ENCODE measurements around the gene ZNF785. TPM values are rescaled to one million over a fixed set of nuclear protein-coding genes. Genes with fewer than 3 reads are reported as not detected.
"Not testable (repeated sequence)": the region's sequence is repeated elsewhere in the genome, so short reads cannot be mapped to it uniquely, and the experiment has no call there.

ZNF785 gene
- polyA plus RNA-seq, 4 donors: 17.8 to 21.7 (median 20.8) TPM

DNA sequence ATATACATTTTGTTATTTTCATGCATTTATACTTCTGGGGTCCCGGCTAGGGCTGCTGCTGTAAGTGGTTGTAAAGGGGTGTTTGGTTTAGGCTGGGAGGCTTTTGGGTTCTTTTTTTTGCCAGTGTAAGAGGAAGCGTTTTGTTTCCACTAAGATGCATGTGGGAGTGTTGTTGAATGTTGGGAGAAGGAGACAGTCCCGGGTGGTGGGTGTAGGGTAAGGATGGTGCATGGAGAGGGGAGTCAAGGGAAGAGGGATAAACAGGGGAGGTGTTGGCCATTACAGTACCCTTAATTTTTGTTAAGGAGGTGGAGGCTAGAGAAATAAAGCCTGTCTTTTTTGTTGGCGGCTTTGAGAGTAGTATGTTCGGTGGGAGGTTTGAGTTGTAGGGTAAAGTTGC is 42.4 kb downstream of the ZNF785 start:
- no peak for DNase-seq (ENCODE audit: low read depth in 4 of 4, low spot score in 3 of 4)

GRCh38 chr16:30541502-30542329 is 43.8 kb downstream of the ZNF785 start:
- no peak for DNase-seq (ENCODE audit: low read depth in 4 of 4, low spot score in 3 of 4)

DNA sequence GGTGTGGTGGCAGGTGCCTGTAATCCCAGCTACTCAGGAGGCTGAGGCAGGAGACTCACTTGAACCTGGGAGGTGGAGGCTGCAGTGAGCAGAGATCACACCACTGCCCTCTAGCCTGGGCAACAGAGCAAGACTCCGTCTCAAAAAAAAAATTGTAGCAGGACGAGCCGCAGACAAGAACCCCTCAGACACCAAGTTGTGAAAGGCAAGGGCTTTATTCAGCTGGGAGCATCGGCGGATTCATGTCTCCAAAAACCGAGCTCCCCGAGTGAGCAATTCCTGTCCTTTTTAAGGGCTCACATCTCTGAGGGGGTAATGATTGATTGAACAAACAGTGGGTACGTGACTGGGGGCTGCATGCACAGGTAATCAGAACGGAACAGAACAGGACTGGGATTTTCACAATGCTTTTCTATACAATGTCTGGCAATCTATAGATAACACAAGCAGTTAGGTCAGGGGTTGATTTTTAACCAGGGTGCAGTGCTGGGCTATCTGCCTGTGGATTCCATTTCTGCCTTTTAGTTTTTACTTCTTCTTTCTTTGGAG is 44.5 kb downstream of the ZNF785 start:
- DNase-seq (ENCODE audit: low read depth in 4 of 4, low spot score in 3 of 4): not testable (repeated sequence)

DNA sequence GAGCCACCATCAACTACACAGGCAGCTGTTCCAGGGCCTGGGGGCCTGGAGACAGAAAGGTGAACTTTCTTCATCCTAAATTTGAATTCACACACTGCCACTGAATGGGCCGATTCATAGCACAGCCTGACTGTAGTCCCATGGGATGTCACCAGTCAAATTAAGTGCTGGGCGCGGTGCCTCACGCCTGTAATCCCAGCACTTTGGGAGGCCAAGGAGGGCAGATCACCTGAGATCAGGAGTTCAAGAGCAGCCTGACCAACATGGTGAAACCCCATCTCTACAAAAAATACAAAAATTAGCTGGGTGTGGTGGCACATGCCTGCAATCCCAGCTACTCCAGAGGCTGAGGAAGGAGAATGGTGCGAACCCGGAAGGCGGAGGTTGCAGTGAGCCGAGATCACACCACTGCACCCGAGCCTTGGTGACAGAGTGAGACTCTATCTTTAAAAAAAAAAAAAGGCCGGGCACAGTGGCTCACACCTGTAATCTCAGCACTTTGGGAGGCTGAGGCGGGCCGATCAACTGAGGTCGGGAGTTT is 45.4 kb downstream of the ZNF785 start:
- DNase-seq (ENCODE audit: low read depth in 4 of 4, low spot score in 3 of 4): not testable (repeated sequence)

- no peak for DNase-seq (ENCODE audit: low read depth in 4 of 4, low spot score in 3 of 4)
These were observed 46.2 kb downstream of the ZNF785 start for GRCh38 chr16:30539000-30539964.

DNA sequence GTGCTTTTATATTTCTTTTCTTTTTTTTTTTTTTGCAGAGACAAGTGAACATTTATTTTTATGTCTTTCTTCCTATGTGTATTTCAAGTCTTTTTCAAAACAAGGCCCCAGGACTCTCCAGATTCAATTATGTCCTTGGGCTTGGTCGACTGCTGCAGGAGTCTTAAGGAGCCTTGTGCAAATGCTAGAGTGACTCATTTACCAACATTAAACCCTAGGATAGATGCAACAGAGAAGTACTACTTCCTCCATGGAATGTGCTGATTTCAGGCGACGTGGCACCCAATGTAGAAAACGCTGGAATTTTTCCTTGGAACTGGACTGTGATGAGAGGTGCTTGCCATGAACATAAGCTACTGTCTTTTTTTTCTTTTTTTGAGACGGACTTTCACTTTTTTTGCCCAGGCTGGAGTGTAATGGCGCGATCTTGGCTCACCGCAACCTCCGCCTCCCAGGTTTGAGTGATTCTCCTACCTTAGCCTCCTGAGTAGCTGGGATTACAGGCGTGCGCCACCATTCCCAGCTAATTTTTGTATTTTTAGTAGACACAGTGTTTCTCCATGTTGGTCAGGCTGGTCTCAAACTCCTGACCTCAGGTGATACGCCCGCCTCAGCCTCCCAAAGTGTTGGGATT is 49.0 kb downstream of the ZNF785 start:
- DNase-seq (ENCODE audit: low read depth in 4 of 4, low spot score in 3 of 4): not testable (repeated sequence)

DNA sequence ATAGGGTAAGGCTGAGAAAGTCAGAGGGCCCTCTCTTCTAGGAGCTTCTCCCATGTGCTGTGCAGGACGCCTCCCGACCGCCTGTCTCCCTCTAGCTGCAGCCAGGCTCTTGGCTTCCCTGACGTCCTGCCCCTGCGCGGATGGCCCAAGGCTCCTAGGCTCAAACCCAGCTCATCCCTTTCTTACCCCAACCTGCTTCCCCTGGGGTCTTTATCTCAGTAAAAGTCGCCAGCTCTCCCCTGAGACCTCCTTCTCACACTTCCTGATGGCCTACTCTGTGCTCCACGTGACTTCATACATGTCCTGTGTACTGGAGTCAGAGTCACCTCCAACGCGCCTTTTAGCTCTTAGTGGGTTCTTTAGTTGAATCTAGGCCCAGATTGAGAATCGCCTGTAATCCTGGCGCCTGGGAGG is 49.7 kb downstream of the ZNF785 start:
- no peak for DNase-seq (ENCODE audit: low read depth in 4 of 4, low spot score in 3 of 4)

DNA sequence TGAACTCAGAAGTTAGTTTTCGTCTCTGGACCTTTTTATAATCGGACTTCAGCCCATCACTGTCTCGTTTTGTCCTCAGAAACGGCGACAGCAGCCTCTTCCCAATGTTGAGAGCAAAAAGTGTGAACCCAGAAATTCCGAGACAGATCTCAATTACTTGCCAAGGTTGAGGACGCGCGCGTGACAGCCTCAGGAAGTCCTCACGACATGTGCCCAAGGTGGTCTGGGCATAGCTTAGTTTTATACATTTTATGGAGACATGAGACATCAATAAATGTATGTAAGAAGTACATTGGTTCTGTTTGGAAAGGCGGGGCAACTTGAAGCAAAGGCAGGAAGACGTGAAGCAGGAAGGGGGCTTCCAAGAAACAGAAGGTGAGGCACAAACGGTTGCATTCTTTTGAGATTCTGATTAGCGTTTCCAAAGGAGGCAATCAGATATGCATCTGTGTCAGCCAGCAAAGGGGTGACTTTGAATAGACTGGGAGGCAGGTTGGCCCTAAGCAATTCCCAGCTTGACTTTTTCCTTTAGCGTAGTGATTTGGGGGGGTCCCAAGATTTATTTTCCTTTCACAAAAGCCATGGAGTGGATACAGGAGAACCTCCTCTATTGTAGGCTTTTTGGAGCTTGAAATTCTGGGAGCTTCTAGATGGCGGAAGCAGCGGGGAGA is 50.3 kb downstream of the ZNF785 start:
- DNase-seq (ENCODE audit: low read depth in 4 of 4, low spot score in 3 of 4): no peak

GRCh38 chr16:30534368-30535105 is 51.0 kb downstream of the ZNF785 start, which contains the start of gene ZNF747:
Gene ZNF747 (minus strand): TSS chr16:30534858. CDS start chr16:30534679, 179 bp downstream.
- DNase-seq (ENCODE audit: low read depth in 4 of 4, low spot score in 3 of 4): peak; percentile 86 to 92 (median 89)

DNA sequence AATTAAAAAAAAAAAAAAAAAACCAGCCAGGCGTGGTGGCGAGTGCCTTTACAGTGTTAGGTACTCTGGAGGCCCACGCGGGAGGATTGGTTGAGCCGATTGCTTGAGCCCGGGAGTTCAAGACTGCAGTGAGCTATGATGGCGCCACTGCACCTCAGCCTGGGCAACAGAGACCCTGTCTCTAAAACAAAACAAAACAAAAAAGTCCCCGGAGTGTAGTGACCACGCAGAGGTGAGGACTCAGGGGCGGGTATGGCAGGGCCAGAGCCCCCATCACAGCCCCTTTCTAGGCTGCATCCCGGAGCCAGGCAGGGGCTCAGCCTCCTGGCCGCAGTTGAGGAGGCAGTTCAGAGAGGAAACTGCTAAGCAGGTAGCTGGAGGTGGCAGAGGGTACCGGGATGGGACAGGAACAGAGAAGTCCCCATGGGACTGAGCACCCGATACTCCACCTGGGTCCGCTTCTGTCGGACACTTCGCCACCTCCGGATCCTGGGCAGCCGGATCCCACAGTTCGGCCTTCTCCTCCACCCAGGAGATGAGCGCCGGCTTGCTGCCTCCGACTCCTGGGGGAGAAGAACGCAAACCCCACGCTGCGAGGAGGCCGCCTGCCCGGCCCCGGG is 51.6 kb downstream of the ZNF785 start:
- no peak for DNase-seq (ENCODE audit: low read depth in 4 of 4, low spot score in 3 of 4)

DNA sequence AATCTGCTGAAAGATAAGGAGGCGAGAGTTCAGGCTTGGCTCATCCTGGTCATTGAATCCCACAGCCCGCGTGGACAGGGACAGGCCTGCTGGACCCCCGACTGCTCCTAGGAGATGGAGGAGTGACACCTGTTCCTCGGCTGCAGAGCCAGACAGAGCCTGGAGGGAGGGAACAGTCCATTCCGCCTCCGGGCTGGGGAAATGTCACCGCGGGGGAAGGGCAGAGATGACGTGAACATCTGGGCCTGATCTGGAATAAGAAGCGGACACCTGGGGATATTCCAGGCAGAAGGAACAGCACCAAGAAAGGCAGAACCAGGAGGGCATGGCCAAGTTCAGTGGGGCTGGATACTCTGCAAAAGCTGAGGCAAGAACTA is 52.4 kb downstream of the ZNF785 start:
- DNase-seq (ENCODE audit: low read depth in 4 of 4, low spot score in 3 of 4): no peak

DNA sequence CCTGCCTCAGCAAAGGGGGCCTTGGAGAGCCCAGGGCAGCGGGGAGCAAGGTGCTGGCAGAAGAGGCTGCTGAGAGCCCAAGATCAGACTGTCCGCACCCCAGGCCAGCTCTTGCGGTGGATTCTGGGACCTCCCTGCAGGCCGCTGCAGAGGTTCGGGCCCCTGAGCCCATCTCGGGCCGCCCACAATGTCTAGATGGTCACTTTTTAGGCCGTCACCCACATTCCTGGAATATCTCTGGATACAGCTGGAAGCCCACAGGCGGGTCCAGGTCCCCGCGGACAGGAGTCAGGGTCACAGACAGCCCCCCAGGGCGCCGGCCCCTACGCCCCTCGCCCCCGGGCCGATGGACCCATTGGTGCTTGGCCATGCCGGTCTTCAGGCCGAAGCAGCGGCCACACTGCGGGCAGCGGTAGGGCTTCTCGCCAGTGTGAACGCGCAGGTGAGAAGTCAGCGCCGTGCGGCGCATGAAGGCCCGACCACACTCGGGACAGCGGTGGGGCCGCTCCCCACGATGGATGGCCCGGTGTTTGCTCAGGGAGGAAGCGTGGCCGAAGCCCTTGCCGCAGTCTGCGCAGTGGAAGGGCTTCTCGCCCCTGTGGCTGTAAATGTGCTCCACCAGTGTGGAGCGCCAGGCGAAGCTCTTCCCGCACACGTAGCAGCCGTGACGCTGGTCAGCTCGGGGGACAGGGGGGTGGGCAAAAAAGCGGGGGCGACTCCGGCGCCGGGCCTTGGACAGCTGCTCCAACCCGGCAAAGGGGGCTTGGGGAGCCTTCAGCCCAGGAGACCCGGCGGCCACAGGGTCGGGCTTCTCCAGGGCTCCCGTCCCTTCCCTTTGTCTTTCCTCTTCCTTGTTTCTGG is 53.0 kb downstream of the ZNF785 start:
- DNase-seq (ENCODE audit: low read depth in 4 of 4, low spot score in 3 of 4): no peak

Other genes with a start within 250 kb of the ZNF785 start
- 10 to 100 TPM; 49.5 to 63.5 (median 56.1) TPM for gene CD2BP2, start 230.4 kb downstream of the ZNF785 start, polyA plus RNA-seq (ENCODE audit: insufficient read length in 4 of 4)
- 10 to 100 TPM; 30.9 to 39.2 (median 34.3) TPM for gene TBC1D10B, start 215.2 kb downstream of the ZNF785 start, polyA plus RNA-seq (ENCODE audit: insufficient read length in 4 of 4)
- gene MYL11, start 210.9 kb downstream of the ZNF785 start, polyA plus RNA-seq (ENCODE audit: insufficient read length in 4 of 4): 1 to 10 TPM; 1.1 to 1.8 (median 1.4) TPM
- gene SEPTIN1, start 203.1 kb downstream of the ZNF785 start, polyA plus RNA-seq (ENCODE audit: insufficient read length in 4 of 4): 1 to 10 TPM in 3 of 4 donors, under 1 TPM in 1; 1.00 to 3.0 (median 2.1) TPM
- gene ZNF48, start 190.3 kb downstream of the ZNF785 start, polyA plus RNA-seq (ENCODE audit: insufficient read length in 4 of 4): 10 to 100 TPM; 13.0 to 15.2 (median 13.9) TPM
- gene ZNF771, start 178.1 kb downstream of the ZNF785 start, polyA plus RNA-seq (ENCODE audit: insufficient read length in 4 of 4): 1 to 10 TPM; 5.5 to 8.9 (median 5.8) TPM
- 10 to 100 TPM; 43.6 to 63.9 (median 51.1) TPM for gene DCTPP1, start 155.7 kb downstream of the ZNF785 start, polyA plus RNA-seq (ENCODE audit: insufficient read length in 4 of 4)
- 100 to 1,000 TPM in 2 of 4 donors, 10 to 100 TPM in 2; 95.4 to 102 (median 99.8) TPM for gene SEPHS2, start 139.8 kb downstream of the ZNF785 start, polyA plus RNA-seq (ENCODE audit: insufficient read length in 4 of 4)
- 1 to 10 TPM; 1.7 to 3.4 (median 2.3) TPM for gene ITGAL, start 113.0 kb downstream of the ZNF785 start, polyA plus RNA-seq (ENCODE audit: insufficient read length in 4 of 4)
- gene ZNF768, start 59.1 kb downstream of the ZNF785 start, polyA plus RNA-seq (ENCODE audit: insufficient read length in 4 of 4): 10 to 100 TPM; 52.6 to 71.0 (median 54.3) TPM
- 10 to 100 TPM; 10.1 to 11.8 (median 11.1) TPM for gene ZNF747, start 50.8 kb downstream of the ZNF785 start, polyA plus RNA-seq (ENCODE audit: insufficient read length in 4 of 4)
- gene ZNF764, start 27.3 kb downstream of the ZNF785 start, polyA plus RNA-seq (ENCODE audit: insufficient read length in 4 of 4): 10 to 100 TPM; 11.3 to 14.8 (median 11.4) TPM
- 10 to 100 TPM; 10.4 to 14.4 (median 12.7) TPM for gene ZNF688, start 14.0 kb downstream of the ZNF785 start, polyA plus RNA-seq (ENCODE audit: insufficient read length in 4 of 4)
- 10 to 100 TPM; 13.6 to 16.2 (median 15.0) TPM for gene ZNF689, start 24.7 kb upstream of the ZNF785 start, polyA plus RNA-seq (ENCODE audit: insufficient read length in 4 of 4)
- gene PRR14, start 65.3 kb upstream of the ZNF785 start, polyA plus RNA-seq (ENCODE audit: insufficient read length in 4 of 4): 10 to 100 TPM; 39.8 to 50.0 (median 47.3) TPM
- 10 to 100 TPM; 52.0 to 70.5 (median 55.3) TPM for gene FBRS, start 72.7 kb upstream of the ZNF785 start, polyA plus RNA-seq (ENCODE audit: insufficient read length in 4 of 4)
- gene SRCAP, start 113.5 kb upstream of the ZNF785 start, polyA plus RNA-seq (ENCODE audit: insufficient read length in 4 of 4): 10 to 100 TPM; 32.7 to 40.5 (median 35.9) TPM
- 10 to 100 TPM; 24.9 to 32.7 (median 29.5) TPM for gene PHKG2, start 162.7 kb upstream of the ZNF785 start, polyA plus RNA-seq (ENCODE audit: insufficient read length in 4 of 4)
- 10 to 100 TPM in 1 of 4 donors, 1 to 10 TPM in 3; 7.5 to 12.7 (median 7.7) TPM for gene CFAP119, start 176.4 kb upstream of the ZNF785 start, polyA plus RNA-seq (ENCODE audit: insufficient read length in 4 of 4)
- gene RNF40, start 176.6 kb upstream of the ZNF785 start, polyA plus RNA-seq (ENCODE audit: insufficient read length in 4 of 4): 100 to 1,000 TPM; 123 to 134 (median 130) TPM
- gene ZNF629, start 201.5 kb upstream of the ZNF785 start, polyA plus RNA-seq (ENCODE audit: insufficient read length in 4 of 4): 10 to 100 TPM; 27.2 to 28.7 (median 27.8) TPM